ENCODE data around the gene AP1M2.
"Not testable (repeated sequence)": the region's sequence is repeated elsewhere in the genome, so short reads cannot be mapped to it uniquely, and the experiment has no call there.

AP1M2 gene

DNA sequence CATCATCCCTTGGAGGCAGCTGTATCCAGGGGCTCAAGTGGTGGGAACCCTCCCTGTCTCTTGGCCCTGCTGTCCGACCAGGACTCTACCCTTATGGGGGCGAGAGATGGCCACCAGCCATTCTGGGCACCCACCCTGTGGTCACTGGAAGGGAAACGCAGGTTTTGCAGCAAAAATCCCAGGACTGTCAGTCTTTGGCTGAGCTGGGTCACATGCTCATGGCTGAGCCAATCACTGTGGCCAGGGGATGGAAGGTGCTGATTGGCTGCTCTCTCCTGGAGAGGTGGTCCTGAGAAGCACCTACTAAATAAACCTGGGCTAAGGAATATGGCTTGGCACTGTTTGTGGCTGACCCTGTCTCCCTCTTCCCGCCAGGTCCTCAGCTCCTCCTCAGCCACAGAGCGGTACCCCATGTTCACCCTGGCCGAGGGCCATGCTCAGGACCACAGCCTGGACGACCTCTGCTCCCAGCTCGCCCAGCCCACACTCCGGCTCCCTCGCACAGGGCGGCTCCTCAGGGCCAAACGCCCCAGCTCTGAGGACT is 34.5 kb downstream of the AP1M2 start:
- ATAC-seq (replicated peaks; ENCODE audit: extremely low read depth, poor library complexity, severe bottlenecking) (no peak), DNase-seq (ENCODE audit: low spot score in 2 of 2) (no peak)
- H3K4me3 Mint-ChIP-seq, result peak overlapping the region; percentile 69
- peaks cover 70% of the 10 kb centered on the region for H3K36me3 Mint-ChIP-seq (ENCODE audit: insufficient read depth)
- H3K27ac Mint-ChIP-seq (ENCODE audit: low read depth), result peak overlapping the region; percentile 88
- no peaks in the 10 kb centered on the region for H3K27me3 Mint-ChIP-seq
- H3K4me1 Mint-ChIP-seq, result peaks cover 22% of the 10 kb centered on the region
- H3K9me3 Mint-ChIP-seq, result no peaks in the 10 kb centered on the region

DNA sequence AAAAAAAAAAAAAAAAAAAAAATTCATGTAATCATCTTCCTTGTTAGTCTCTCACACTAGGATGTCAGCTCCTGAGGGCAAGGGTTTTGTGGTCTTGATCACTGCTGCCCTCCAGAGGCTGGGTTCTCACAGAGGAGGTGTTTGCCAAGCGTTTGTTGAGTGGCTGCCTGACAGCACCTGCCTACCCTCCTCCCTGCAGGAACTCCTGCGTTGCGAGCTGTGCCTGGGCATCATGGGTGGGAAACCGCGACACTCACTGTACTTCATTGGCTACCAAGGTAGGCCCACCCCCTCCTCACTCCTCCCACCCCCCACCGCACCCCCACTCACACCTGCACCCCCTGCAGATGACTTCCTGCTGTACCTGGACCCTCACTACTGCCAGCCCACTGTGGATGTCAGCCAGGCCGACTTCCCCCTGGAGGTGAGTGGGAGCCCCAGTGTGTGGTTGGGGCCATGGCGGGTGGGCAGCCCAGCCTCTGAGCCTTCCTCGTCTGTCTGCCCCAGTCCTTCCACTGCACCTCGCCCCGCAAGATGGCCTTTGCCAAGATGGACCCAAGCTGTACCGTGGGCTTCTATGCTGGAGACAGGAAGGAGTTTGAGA is 35.3 kb downstream of the AP1M2 start:
- H3K4me3 Mint-ChIP-seq, result peak overlapping the region; percentile 69
- H3K27me3 Mint-ChIP-seq, result no peaks in the 10 kb centered on the region
- DNase-seq (ENCODE audit: low spot score in 2 of 2) (no peak), ATAC-seq (replicated peaks; ENCODE audit: extremely low read depth, poor library complexity, severe bottlenecking) (no peak)
- no peak overlapping the region for H3K27ac Mint-ChIP-seq (ENCODE audit: low read depth)
- peaks cover 69% of the 10 kb centered on the region for H3K36me3 Mint-ChIP-seq (ENCODE audit: insufficient read depth)
- peaks cover 22% of the 10 kb centered on the region for H3K4me1 Mint-ChIP-seq
- H3K9me3 Mint-ChIP-seq, result no peaks in the 10 kb centered on the region

DNA sequence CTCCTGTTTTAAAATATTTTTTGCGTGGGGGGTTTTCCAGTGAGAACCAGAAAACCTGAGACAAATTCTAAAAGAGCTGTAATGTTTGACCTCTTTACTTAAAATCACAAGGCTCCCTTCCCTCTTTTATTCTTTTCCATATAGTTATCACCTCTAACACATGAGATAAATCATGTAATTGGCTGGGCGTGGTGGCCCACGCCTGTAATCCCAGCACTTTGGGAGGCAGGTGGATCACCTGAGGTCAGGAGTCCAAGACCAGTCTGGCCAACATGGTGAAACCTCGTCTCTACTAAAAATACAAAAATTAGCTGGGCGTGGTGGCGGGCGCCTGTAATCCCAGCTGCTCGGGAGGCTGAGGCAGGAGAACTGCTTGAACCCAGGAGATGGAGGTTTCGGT is 36.1 kb downstream of the AP1M2 start:
- peaks cover 22% of the 10 kb centered on the region for H3K4me1 Mint-ChIP-seq

GRCh38 chr19:10550336-10550735 is 36.8 kb downstream of the AP1M2 start:
- Mint-ChIP-seq H3K36me3 (ENCODE audit: insufficient read depth) (peaks cover 66% of the 10 kb centered on the region), H3K27me3 (no peaks in the 10 kb centered on the region)

More for the DNA sequence above, 36.1 kb downstream of the AP1M2 start:
- not testable (repeated sequence) for DNase-seq (ENCODE audit: low spot score in 2 of 2); H3K9me3 Mint-ChIP-seq; ATAC-seq (replicated peaks; ENCODE audit: extremely low read depth, poor library complexity, severe bottlenecking); H3K27me3 Mint-ChIP-seq; H3K27ac Mint-ChIP-seq (ENCODE audit: low read depth)
- Mint-ChIP-seq H3K4me3 (peak overlapping the region; percentile 34), H3K36me3 (ENCODE audit: insufficient read depth) (peaks cover 67% of the 10 kb centered on the region)

GRCh38 chr19:10549733-10550132 is 37.4 kb downstream of the AP1M2 start:
- ATAC-seq (replicated peaks; ENCODE audit: extremely low read depth, poor library complexity, severe bottlenecking) (no peak), DNase-seq (ENCODE audit: low spot score in 2 of 2) (no peak)
- Mint-ChIP-seq H3K27ac (ENCODE audit: low read depth) (no peak overlapping the region), H3K4me3 (no peak overlapping the region), H3K36me3 (ENCODE audit: insufficient read depth) (peaks cover 66% of the 10 kb centered on the region), H3K4me1 (peaks cover 28% of the 10 kb centered on the region), H3K27me3 (no peaks in the 10 kb centered on the region), H3K9me3 (no peaks in the 10 kb centered on the region)

More at GRCh38 chr19:10550336-10550735, 36.8 kb downstream of the AP1M2 start:
- H3K9me3 Mint-ChIP-seq, result no peaks in the 10 kb centered on the region
- no peak overlapping the region for H3K4me3 Mint-ChIP-seq
- no peak for ATAC-seq (replicated peaks; ENCODE audit: extremely low read depth, poor library complexity, severe bottlenecking)
- no peak for DNase-seq (ENCODE audit: low spot score in 2 of 2)
- H3K27ac Mint-ChIP-seq (ENCODE audit: low read depth), result no peak overlapping the region
- peaks cover 22% of the 10 kb centered on the region for H3K4me1 Mint-ChIP-seq

DNA sequence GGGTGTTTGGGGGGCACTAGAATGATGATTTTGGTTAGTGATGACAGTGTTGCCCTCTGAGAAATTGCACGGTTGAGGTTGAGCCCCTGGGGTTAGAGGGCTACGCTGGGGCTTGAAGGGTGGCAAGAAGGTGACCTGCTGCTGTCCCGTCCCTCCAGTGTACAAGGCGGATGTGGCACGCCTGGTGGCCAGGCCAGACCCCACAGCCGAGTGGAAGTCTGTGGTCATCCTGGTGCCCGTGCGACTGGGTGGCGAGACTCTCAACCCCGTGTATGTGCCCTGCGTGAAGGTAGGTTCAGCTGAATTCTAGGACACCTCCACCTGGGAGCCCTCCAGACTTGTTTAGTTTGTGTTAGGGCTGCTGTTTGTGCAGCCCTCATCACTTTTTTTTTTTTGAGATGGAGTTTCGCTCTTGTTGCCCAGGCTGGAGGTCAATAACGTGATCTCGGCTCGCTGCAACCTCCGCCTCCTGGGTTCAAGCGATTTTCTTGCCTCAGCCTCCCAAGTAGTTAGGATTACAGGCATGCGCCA is 38.3 kb downstream of the AP1M2 start:
- Mint-ChIP-seq H3K4me1 (peaks cover 20% of the 10 kb centered on the region), H3K9me3 (no peaks in the 10 kb centered on the region), H3K27me3 (no peaks in the 10 kb centered on the region), H3K27ac (ENCODE audit: low read depth) (no peak overlapping the region), H3K4me3 (no peak overlapping the region), H3K36me3 (ENCODE audit: insufficient read depth) (peaks cover 64% of the 10 kb centered on the region)
- ATAC-seq (replicated peaks; ENCODE audit: extremely low read depth, poor library complexity, severe bottlenecking) (no peak), DNase-seq (ENCODE audit: low spot score in 2 of 2) (no peak)

DNA sequence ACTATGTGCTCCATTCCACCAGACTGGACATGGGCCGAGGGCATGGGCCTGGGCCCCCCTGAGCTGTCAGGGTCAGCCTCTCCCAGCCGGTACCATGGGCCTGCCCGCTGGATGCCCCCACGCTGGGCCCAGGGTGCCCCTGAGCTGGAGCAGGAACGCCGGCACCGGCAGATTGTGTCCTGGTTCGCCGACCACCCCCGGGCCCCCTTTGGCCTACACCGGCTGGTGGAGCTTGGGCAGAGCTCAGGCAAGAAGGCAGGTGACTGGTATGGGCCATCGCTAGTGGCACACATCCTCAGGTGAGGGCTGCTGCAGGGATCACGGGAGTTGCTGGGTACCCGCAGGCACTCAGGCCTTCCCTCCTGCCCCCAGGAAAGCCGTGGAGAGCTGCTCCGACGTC is 40.3 kb downstream of the AP1M2 start:
- H3K4me1 Mint-ChIP-seq, result peaks cover 8% of the 10 kb centered on the region
- peaks cover 49% of the 10 kb centered on the region for H3K36me3 Mint-ChIP-seq (ENCODE audit: insufficient read depth)
- no peak for DNase-seq (ENCODE audit: low spot score in 2 of 2)
- H3K4me3 Mint-ChIP-seq, result no peak overlapping the region
- H3K9me3 Mint-ChIP-seq, result no peaks in the 10 kb centered on the region
- ATAC-seq (replicated peaks; ENCODE audit: extremely low read depth, poor library complexity, severe bottlenecking), result no peak
- no peaks in the 10 kb centered on the region for H3K27me3 Mint-ChIP-seq
- peak overlapping the region; percentile 82 for H3K27ac Mint-ChIP-seq (ENCODE audit: low read depth)

- DNase-seq (ENCODE audit: low spot score in 2 of 2) (no peak), ATAC-seq (replicated peaks; ENCODE audit: extremely low read depth, poor library complexity, severe bottlenecking) (no peak)
- Mint-ChIP-seq H3K27me3 (peaks cover 10% of the 10 kb centered on the region), H3K9me3 (no peaks in the 10 kb centered on the region), H3K4me3 (peak overlapping the region; percentile 90), H3K36me3 (ENCODE audit: insufficient read depth) (peaks cover 38% of the 10 kb centered on the region), H3K4me1 (peaks cover 8% of the 10 kb centered on the region), H3K27ac (ENCODE audit: low read depth) (peak overlapping the region; percentile 89)
Observed at GRCh38 chr19:10544753-10545251, 42.3 kb downstream of the AP1M2 start.

DNA sequence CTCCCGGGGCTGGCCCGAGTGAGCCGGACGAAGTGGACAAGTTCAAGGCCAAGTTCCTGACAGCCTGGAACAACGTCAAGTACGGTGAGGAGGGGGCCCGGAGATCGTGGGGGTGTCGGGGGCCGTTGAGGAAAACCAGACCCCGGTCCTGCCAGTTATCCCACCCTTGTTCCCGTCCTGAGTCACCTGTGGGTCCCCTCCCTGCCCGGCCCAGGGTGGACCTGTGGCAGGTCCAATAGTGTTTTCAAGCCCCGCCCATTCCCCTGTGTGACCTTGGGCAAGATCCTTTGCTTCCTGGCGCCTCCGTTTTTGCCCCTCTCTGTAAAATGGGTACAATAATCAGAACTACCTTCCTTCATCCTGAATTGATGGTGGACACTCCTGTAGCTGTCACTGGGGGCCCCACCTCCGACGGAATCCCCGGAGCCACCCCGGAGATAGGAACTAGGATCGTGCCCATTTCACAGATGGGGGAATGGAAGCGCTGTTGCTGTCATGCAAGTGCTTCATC is 42.8 kb downstream of the AP1M2 start:
- H3K27me3 Mint-ChIP-seq, result peaks cover 11% of the 10 kb centered on the region
- H3K36me3 Mint-ChIP-seq (ENCODE audit: insufficient read depth), result peaks cover 33% of the 10 kb centered on the region
- DNase-seq (ENCODE audit: low spot score in 2 of 2) (no peak), ATAC-seq (replicated peaks; ENCODE audit: extremely low read depth, poor library complexity, severe bottlenecking) (peak; percentile 5)
- H3K27ac Mint-ChIP-seq (ENCODE audit: low read depth), result peak overlapping the region; percentile 89
- peaks cover 8% of the 10 kb centered on the region for H3K4me1 Mint-ChIP-seq
- H3K4me3 Mint-ChIP-seq, result peak overlapping the region; percentile 90
- no peaks in the 10 kb centered on the region for H3K9me3 Mint-ChIP-seq

DNA sequence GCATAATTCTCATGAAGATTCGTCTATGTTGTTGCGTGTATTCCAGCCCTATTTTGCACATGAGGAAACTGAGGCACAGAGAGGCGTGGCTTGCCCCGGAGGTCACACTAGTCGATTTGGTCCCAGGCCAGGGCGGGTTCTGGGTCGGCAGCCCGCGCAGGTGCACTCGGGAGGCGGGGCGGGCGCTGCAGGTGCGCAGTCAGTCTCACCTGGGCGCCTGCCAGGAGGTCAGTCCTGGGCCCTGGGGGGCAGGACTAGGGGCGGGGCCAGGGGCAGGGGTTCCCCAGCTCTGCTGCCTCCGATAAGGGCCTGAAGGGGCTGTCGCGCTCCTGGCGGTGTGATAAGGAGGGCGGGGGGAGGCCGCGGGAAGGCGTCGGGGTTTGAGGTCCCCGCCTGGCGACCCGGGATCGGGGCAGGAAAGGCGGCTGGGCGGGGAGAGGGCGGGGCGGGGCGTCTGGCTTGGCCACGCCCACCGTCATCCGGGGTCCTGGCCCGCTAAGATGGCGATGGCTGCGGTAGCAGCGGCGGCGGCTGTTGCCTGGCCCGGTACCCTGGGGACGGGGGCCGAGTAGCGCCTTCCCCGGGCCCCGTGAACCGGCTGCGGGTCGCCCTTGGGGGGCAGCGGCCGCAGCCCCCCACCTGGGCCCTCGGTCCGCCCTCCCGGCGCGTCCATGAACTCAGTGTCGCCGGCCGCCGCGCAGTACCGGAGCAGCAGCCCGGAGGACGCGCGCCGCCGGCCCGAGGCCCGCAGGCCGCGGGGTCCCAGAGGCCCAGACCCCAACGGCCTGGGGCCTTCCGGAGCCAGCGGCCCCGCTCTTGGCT is 43.5 kb downstream of the AP1M2 start, which contains the start of gene ATG4D:
TSS of gene ATG4D (plus strand) at position 485 of the 822 bp plus-strand sequence. CDS start at position 672, 187 bp downstream.
- Mint-ChIP-seq H3K27ac (ENCODE audit: low read depth) (peak within 1 kb of the TSS; percentile 89), H3K9me3 (no peaks in the 10 kb centered on the region), H3K4me3 (peak within 1 kb of the TSS; percentile 90), H3K4me1 (peaks cover 8% of the 10 kb centered on the region), H3K36me3 (ENCODE audit: insufficient read depth) (peaks cover 26% of the 10 kb centered on the region), H3K27me3 (peaks cover 11% of the 10 kb centered on the region)
- DNase-seq (ENCODE audit: low spot score in 2 of 2) (peak; percentile 65 to 75), ATAC-seq (replicated peaks; ENCODE audit: extremely low read depth, poor library complexity, severe bottlenecking) (peak; percentile 85)

DNA sequence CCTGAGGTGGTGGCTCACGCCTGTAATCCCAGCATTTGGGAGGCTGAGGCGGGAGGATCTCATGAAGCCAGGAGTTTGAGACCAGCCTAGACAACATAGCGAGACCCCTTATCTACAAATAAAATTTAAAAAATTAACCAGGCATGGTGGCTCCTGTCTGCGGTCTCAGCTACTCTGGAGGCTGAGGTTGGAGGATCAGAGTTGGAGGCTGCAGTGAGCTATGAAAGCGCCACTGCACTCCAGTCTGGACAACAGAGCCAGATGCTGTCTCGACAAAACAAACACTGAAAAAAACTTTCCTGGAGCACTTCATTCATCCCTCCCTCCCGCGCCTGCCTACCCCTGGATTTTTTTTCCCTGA is 44.1 kb downstream of the AP1M2 start:
- no peaks in the 10 kb centered on the region for H3K9me3 Mint-ChIP-seq
- no peak for ATAC-seq (replicated peaks; ENCODE audit: extremely low read depth, poor library complexity, severe bottlenecking)

DNA sequence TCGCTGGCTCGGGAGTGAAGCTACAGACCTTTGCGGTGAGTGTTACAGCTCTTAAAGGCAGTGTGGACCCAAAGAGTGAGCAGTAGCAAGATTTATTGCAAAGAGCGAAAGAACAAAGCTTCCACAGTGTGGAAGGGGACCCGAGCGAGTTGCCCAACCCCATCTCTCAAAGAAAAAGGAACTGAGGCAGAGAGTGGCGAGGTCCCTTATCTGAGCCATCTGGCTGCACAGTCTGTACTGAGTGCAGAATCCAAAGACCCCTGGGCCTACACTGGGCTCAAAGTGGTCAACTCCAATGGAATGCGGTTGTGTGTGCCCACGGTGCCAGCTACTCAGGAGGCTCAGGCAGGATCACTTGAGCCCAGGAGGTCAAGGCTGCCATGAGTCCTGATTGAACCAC is 48.1 kb downstream of the AP1M2 start:
- not testable (repeated sequence) for H3K4me1 Mint-ChIP-seq; H3K9me3 Mint-ChIP-seq; H3K36me3 Mint-ChIP-seq (ENCODE audit: insufficient read depth); ATAC-seq (replicated peaks; ENCODE audit: extremely low read depth, poor library complexity, severe bottlenecking); H3K27ac Mint-ChIP-seq (ENCODE audit: low read depth); DNase-seq (ENCODE audit: low spot score in 2 of 2); H3K4me3 Mint-ChIP-seq
- H3K27me3 Mint-ChIP-seq, result peaks cover 11% of the 10 kb centered on the region

More for the DNA sequence above, 44.1 kb downstream of the AP1M2 start:
- DNase-seq (ENCODE audit: low spot score in 2 of 2), result no peak
- Mint-ChIP-seq H3K27ac (ENCODE audit: low read depth) (no peak overlapping the region), H3K4me3 (peak overlapping the region; percentile 73), H3K36me3 (ENCODE audit: insufficient read depth) (peaks cover 20% of the 10 kb centered on the region), H3K27me3 (peaks cover 11% of the 10 kb centered on the region), H3K4me1 (peaks cover 8% of the 10 kb centered on the region)
